ENCODE data around the gene WIF1. TPM values are rescaled to one million over a fixed set of nuclear protein-coding genes. Genes with fewer than 3 reads are reported as not detected.

Gene WIF1
- total RNA-seq, 2 donors from 2014 or later: not detected

GRCh38 chr12:65140738-65141137 is 19.6 kb upstream of the WIF1 start:
- Mint-ChIP-seq H3K27me3 (peaks cover 27% of the 10 kb centered on the region), H3K4me3 (no peak overlapping the region), H3K9me3 (peaks cover 5% of the 10 kb centered on the region), H3K4me1 (no peaks in the 10 kb centered on the region), H3K27ac (no peak overlapping the region), H3K36me3 (ENCODE audit: low read depth) (no peaks in the 10 kb centered on the region)
- no peak for ATAC-seq (replicated peaks)

- H3K4me1 Mint-ChIP-seq: no peaks in the 10 kb centered on the region
- H3K36me3 Mint-ChIP-seq (ENCODE audit: low read depth): no peaks in the 10 kb centered on the region
- no peak for ATAC-seq (replicated peaks)
- H3K4me3 Mint-ChIP-seq: no peak overlapping the region
- peaks cover 27% of the 10 kb centered on the region for H3K27me3 Mint-ChIP-seq
- no peak overlapping the region for H3K27ac Mint-ChIP-seq
- H3K9me3 Mint-ChIP-seq: peaks cover 5% of the 10 kb centered on the region
Measured at GRCh38 chr12:65139389-65139788, 18.3 kb upstream of the WIF1 start.

- H3K9me3 Mint-ChIP-seq: peaks cover 11% of the 10 kb centered on the region
Measured at GRCh38 chr12:65133879-65134278, 12.8 kb upstream of the WIF1 start.

GRCh38 chr12:65126482-65126881 is 5.4 kb upstream of the WIF1 start:
- no peak overlapping the region for H3K27ac Mint-ChIP-seq
- H3K9me3 Mint-ChIP-seq: no peaks in the 10 kb centered on the region
- H3K27me3 Mint-ChIP-seq: peaks cover 24% of the 10 kb centered on the region
- H3K4me1 Mint-ChIP-seq: no peaks in the 10 kb centered on the region
- H3K36me3 Mint-ChIP-seq (ENCODE audit: low read depth): no peaks in the 10 kb centered on the region
- ATAC-seq (replicated peaks): no peak
- H3K4me3 Mint-ChIP-seq: no peak overlapping the region

More at GRCh38 chr12:65133879-65134278, 12.8 kb upstream of the WIF1 start:
- ATAC-seq (replicated peaks): no peak
- Mint-ChIP-seq H3K4me1 (no peaks in the 10 kb centered on the region), H3K27me3 (peaks cover 17% of the 10 kb centered on the region), H3K4me3 (no peak overlapping the region), H3K27ac (no peak overlapping the region), H3K36me3 (ENCODE audit: low read depth) (no peaks in the 10 kb centered on the region)

- no peak for ATAC-seq (replicated peaks)
- Mint-ChIP-seq H3K27ac (no peak overlapping the region), H3K27me3 (peaks cover 20% of the 10 kb centered on the region), H3K4me1 (no peaks in the 10 kb centered on the region), H3K9me3 (no peaks in the 10 kb centered on the region), H3K4me3 (no peak overlapping the region), H3K36me3 (ENCODE audit: low read depth) (no peaks in the 10 kb centered on the region)
Measured at GRCh38 chr12:65125975-65126374, 4.9 kb upstream of the WIF1 start.

GRCh38 chr12:65125247-65125646 is 4.1 kb upstream of the WIF1 start:
- no peak for ATAC-seq (replicated peaks)
- H3K27me3 Mint-ChIP-seq: peaks cover 26% of the 10 kb centered on the region
- no peaks in the 10 kb centered on the region for H3K36me3 Mint-ChIP-seq (ENCODE audit: low read depth)
- no peaks in the 10 kb centered on the region for H3K9me3 Mint-ChIP-seq
- H3K4me3 Mint-ChIP-seq: no peak overlapping the region
- H3K27ac Mint-ChIP-seq: no peak overlapping the region
- H3K4me1 Mint-ChIP-seq: no peaks in the 10 kb centered on the region

- Mint-ChIP-seq H3K9me3 (no peaks in the 10 kb centered on the region), H3K27me3 (peaks cover 31% of the 10 kb centered on the region), H3K36me3 (ENCODE audit: low read depth) (no peaks in the 10 kb centered on the region), H3K4me3 (no peak overlapping the region), H3K4me1 (no peaks in the 10 kb centered on the region), H3K27ac (no peak overlapping the region)
- ATAC-seq (replicated peaks): no peak
Measured at GRCh38 chr12:65123435-65124063, 2.4 kb upstream of the WIF1 start.

GRCh38 chr12:65122703-65123102 is 1.6 kb upstream of the WIF1 start:
- Mint-ChIP-seq H3K27me3 (peaks cover 36% of the 10 kb centered on the region), H3K9me3 (no peaks in the 10 kb centered on the region), H3K4me1 (no peaks in the 10 kb centered on the region), H3K4me3 (no peak overlapping the region), H3K36me3 (ENCODE audit: low read depth) (no peaks in the 10 kb centered on the region), H3K27ac (no peak overlapping the region)
- no peak for ATAC-seq (replicated peaks)

GRCh38 chr12:65121956-65122469 is 908 bp upstream of the WIF1 start:
- Mint-ChIP-seq H3K27ac (no peak overlapping the region), H3K27me3 (peaks cover 37% of the 10 kb centered on the region), H3K4me3 (peak overlapping the region; percentile 56), H3K4me1 (no peaks in the 10 kb centered on the region), H3K36me3 (ENCODE audit: low read depth) (no peaks in the 10 kb centered on the region), H3K9me3 (no peaks in the 10 kb centered on the region)
- no peak for ATAC-seq (replicated peaks)

GRCh38 chr12:65119063-65119462 is 2.0 kb downstream of the WIF1 start:
- no peaks in the 10 kb centered on the region for H3K36me3 Mint-ChIP-seq (ENCODE audit: low read depth)

GRCh38 chr12:65113621-65114035 is 7.5 kb downstream of the WIF1 start:
- peak; percentile 39 for ATAC-seq (replicated peaks)
- H3K27ac Mint-ChIP-seq: no peak overlapping the region
- H3K9me3 Mint-ChIP-seq: no peaks in the 10 kb centered on the region

More at GRCh38 chr12:65119063-65119462, 2.0 kb downstream of the WIF1 start:
- H3K4me1 Mint-ChIP-seq: no peaks in the 10 kb centered on the region
- ATAC-seq (replicated peaks): no peak
- peaks cover 50% of the 10 kb centered on the region for H3K27me3 Mint-ChIP-seq
- H3K27ac Mint-ChIP-seq: no peak overlapping the region
- no peaks in the 10 kb centered on the region for H3K9me3 Mint-ChIP-seq
- no peak overlapping the region for H3K4me3 Mint-ChIP-seq

GRCh38 chr12:65106948-65107347 is 14.2 kb downstream of the WIF1 start:
- no peaks in the 10 kb centered on the region for H3K36me3 Mint-ChIP-seq (ENCODE audit: low read depth)
- no peaks in the 10 kb centered on the region for H3K4me1 Mint-ChIP-seq
- ATAC-seq (replicated peaks): no peak
- H3K27me3 Mint-ChIP-seq: peaks cover 16% of the 10 kb centered on the region
- H3K27ac Mint-ChIP-seq: no peak overlapping the region
- no peak overlapping the region for H3K4me3 Mint-ChIP-seq
- H3K9me3 Mint-ChIP-seq: no peaks in the 10 kb centered on the region

More at GRCh38 chr12:65113621-65114035, 7.5 kb downstream of the WIF1 start:
- H3K4me1 Mint-ChIP-seq: no peaks in the 10 kb centered on the region
- H3K27me3 Mint-ChIP-seq: peaks cover 47% of the 10 kb centered on the region
- H3K36me3 Mint-ChIP-seq (ENCODE audit: low read depth): no peaks in the 10 kb centered on the region
- no peak overlapping the region for H3K4me3 Mint-ChIP-seq

- H3K9me3 Mint-ChIP-seq: no peaks in the 10 kb centered on the region
- H3K4me1 Mint-ChIP-seq: no peaks in the 10 kb centered on the region
- no peaks in the 10 kb centered on the region for H3K36me3 Mint-ChIP-seq (ENCODE audit: low read depth)
- no peak overlapping the region for H3K4me3 Mint-ChIP-seq
- H3K27me3 Mint-ChIP-seq: peaks cover 18% of the 10 kb centered on the region
- H3K27ac Mint-ChIP-seq: no peak overlapping the region
- ATAC-seq (replicated peaks): no peak
Measured at GRCh38 chr12:65100140-65100539, 21.0 kb downstream of the WIF1 start.

GRCh38 chr12:65099182-65099581 is 21.9 kb downstream of the WIF1 start:
- no peaks in the 10 kb centered on the region for H3K36me3 Mint-ChIP-seq (ENCODE audit: low read depth)
- ATAC-seq (replicated peaks): no peak
- H3K27ac Mint-ChIP-seq: no peak overlapping the region
- H3K9me3 Mint-ChIP-seq: no peaks in the 10 kb centered on the region
- H3K4me1 Mint-ChIP-seq: no peaks in the 10 kb centered on the region
- H3K27me3 Mint-ChIP-seq: peaks cover 14% of the 10 kb centered on the region
- H3K4me3 Mint-ChIP-seq: no peak overlapping the region

GRCh38 chr12:65098364-65098763 is 22.7 kb downstream of the WIF1 start:
- no peaks in the 10 kb centered on the region for H3K36me3 Mint-ChIP-seq (ENCODE audit: low read depth)
- H3K4me3 Mint-ChIP-seq: no peak overlapping the region
- H3K4me1 Mint-ChIP-seq: no peaks in the 10 kb centered on the region
- peaks cover 21% of the 10 kb centered on the region for H3K27me3 Mint-ChIP-seq
- no peak for ATAC-seq (replicated peaks)
- no peak overlapping the region for H3K27ac Mint-ChIP-seq
- H3K9me3 Mint-ChIP-seq: no peaks in the 10 kb centered on the region
